GM12892 (cell line): Measurements from ENCODE around the gene COL15A1.

Experiments
- POLR2A ChIP-seq: IDR thresholded peaks from 2 replicates; pipeline ENCODE4 v1.6.1; 2011; ENCODE audit warnings: low read depth, low read length, control low read depth
- POLR2AphosphoS5 ChIP-seq: IDR thresholded peaks from 2 replicates; pipeline ENCODE4 v1.6.1; 2011; ENCODE audit warnings: low read depth, low read length, control low read depth
- TAF1 ChIP-seq: IDR thresholded peaks from 2 replicates; pipeline ENCODE4 v1.6.1; 2011; ENCODE audit warnings: low read depth, mild to moderate bottlenecking, control low read depth, low read length, borderline replicate concordance

- TF ChIP-seq TAF1 (no peak), POLR2A (no peak), POLR2AphosphoS5 (no peak)
Measured at GRCh38 chr9:99013550-99013949, 69.8 kb downstream of the COL15A1 start.
